ENCODE results near the gene THSD4. TPM values are rescaled to one million over a fixed set of nuclear protein-coding genes. Genes with fewer than 3 reads are reported as not detected.

THSD4 gene
- total RNA-seq, 2 experiments from 2014 or later = not detected

GRCh38 chr15:71501344-71502076, 386.2 kb downstream of the THSD4 start:
- H3K27ac Mint-ChIP-seq = no peak overlapping the region
- H3K36me3 Mint-ChIP-seq (ENCODE audit: low read depth) = peaks cover 1% of the 10 kb centered on the region
- no peaks in the 10 kb centered on the region for H3K4me1 Mint-ChIP-seq (ENCODE audit: low read depth)
- H3K27me3 Mint-ChIP-seq = peaks cover 16% of the 10 kb centered on the region
- DNase-seq (no peak), ATAC-seq (no peak)
- intact Hi-C loops (cut with micrococcal nuclease) = no loop called here
- no peak for TF ChIP-seq CTCF (IDR thresholded peaks at IDR 0.05)
- ChIA-PET CTCF (no interaction called here), POLR2A (no interaction called here)
- H3K9me3 Mint-ChIP-seq = peaks cover 4% of the 10 kb centered on the region
- no peak overlapping the region for H3K4me3 Mint-ChIP-seq

- intact Hi-C loops (cut with micrococcal nuclease) = no loop called here
- POLR2A ChIA-PET = no interaction called here
Observed at GRCh38 chr15:71502077-71502432, 386.8 kb downstream of the THSD4 start.

GRCh38 chr15:71505962-71506361, 390.7 kb downstream of the THSD4 start:
- intact Hi-C loops (cut with micrococcal nuclease) = no loop called here
- TF ChIP-seq CTCF (IDR thresholded peaks at IDR 0.05) = no peak
- H3K27ac Mint-ChIP-seq = no peak overlapping the region
- H3K4me3 Mint-ChIP-seq = no peak overlapping the region
- POLR2A ChIA-PET = no interaction called here
- ATAC-seq = no peak
- no peaks in the 10 kb centered on the region for H3K36me3 Mint-ChIP-seq (ENCODE audit: low read depth)
- H3K9me3 Mint-ChIP-seq = no peaks in the 10 kb centered on the region
- no peaks in the 10 kb centered on the region for H3K4me1 Mint-ChIP-seq (ENCODE audit: low read depth)
- DNase-seq = no peak
- H3K27me3 Mint-ChIP-seq = peaks cover 12% of the 10 kb centered on the region
- CTCF ChIA-PET = no interaction called here

More at GRCh38 chr15:71502077-71502432, 386.8 kb downstream of the THSD4 start:
- no peak overlapping the region for H3K4me3 Mint-ChIP-seq
- peaks cover 4% of the 10 kb centered on the region for H3K9me3 Mint-ChIP-seq
- TF ChIP-seq CTCF (IDR thresholded peaks at IDR 0.05) = no peak
- CTCF ChIA-PET = no interaction called here
- H3K27me3 Mint-ChIP-seq = peaks cover 16% of the 10 kb centered on the region
- H3K36me3 Mint-ChIP-seq (ENCODE audit: low read depth) = peaks cover 1% of the 10 kb centered on the region
- no peak overlapping the region for H3K27ac Mint-ChIP-seq
- ATAC-seq (no peak), DNase-seq (no peak)
- H3K4me1 Mint-ChIP-seq (ENCODE audit: low read depth) = no peaks in the 10 kb centered on the region

GRCh38 chr15:71506946-71507345, 391.7 kb downstream of the THSD4 start:
- H3K4me3 Mint-ChIP-seq = no peak overlapping the region
- no peaks in the 10 kb centered on the region for H3K36me3 Mint-ChIP-seq (ENCODE audit: low read depth)
- H3K9me3 Mint-ChIP-seq = no peaks in the 10 kb centered on the region
- POLR2A ChIA-PET = no interaction called here
- no peak for TF ChIP-seq CTCF (IDR thresholded peaks at IDR 0.05)
- DNase-seq (no peak), ATAC-seq (no peak)
- H3K4me1 Mint-ChIP-seq (ENCODE audit: low read depth) = no peaks in the 10 kb centered on the region
- CTCF ChIA-PET = no interaction called here
- intact Hi-C loops (cut with micrococcal nuclease) = no loop called here
- H3K27ac Mint-ChIP-seq = no peak overlapping the region
- peaks cover 8% of the 10 kb centered on the region for H3K27me3 Mint-ChIP-seq

GRCh38 chr15:71508081-71508682, 392.9 kb downstream of the THSD4 start:
- Mint-ChIP-seq H3K27ac (no peak overlapping the region), H3K36me3 (ENCODE audit: low read depth) (no peaks in the 10 kb centered on the region), H3K9me3 (no peaks in the 10 kb centered on the region), H3K4me3 (no peak overlapping the region), H3K4me1 (ENCODE audit: low read depth) (no peaks in the 10 kb centered on the region), H3K27me3 (peaks cover 10% of the 10 kb centered on the region)
- POLR2A ChIA-PET = no interaction called here
- ATAC-seq (no peak), DNase-seq (no peak)
- no peak for TF ChIP-seq CTCF (IDR thresholded peaks at IDR 0.05)
- CTCF ChIA-PET = no interaction called here
- intact Hi-C loops (cut with micrococcal nuclease) = no loop called here

All from activated CD8-positive, alpha-beta T cell treated with anti-CD3 and anti-CD28 coated beads for 36 hours (primary cell).